ENCODE results near the gene ZNF583.

DNA sequence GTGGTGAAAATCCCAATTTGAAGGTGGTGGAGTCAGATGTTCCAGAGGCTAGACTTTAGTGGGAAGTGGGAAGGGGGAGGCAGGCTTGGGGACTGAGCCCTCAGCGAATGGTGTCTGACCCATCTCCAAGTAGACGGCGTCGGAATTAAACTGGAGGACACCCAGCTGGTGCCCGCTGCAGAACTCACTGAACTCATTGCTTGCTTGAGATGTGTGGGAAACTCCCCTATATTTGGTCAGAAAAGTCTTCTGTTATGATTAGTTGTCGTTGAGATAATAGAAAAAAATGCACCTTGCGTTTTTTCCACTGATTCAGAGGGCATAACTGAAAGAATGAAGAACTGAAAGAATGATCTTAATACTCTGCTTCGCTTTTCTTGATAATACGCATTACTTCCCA is 871 bp upstream of the ZNF583 start:
- TF ChIP-seq, protein P1, sequence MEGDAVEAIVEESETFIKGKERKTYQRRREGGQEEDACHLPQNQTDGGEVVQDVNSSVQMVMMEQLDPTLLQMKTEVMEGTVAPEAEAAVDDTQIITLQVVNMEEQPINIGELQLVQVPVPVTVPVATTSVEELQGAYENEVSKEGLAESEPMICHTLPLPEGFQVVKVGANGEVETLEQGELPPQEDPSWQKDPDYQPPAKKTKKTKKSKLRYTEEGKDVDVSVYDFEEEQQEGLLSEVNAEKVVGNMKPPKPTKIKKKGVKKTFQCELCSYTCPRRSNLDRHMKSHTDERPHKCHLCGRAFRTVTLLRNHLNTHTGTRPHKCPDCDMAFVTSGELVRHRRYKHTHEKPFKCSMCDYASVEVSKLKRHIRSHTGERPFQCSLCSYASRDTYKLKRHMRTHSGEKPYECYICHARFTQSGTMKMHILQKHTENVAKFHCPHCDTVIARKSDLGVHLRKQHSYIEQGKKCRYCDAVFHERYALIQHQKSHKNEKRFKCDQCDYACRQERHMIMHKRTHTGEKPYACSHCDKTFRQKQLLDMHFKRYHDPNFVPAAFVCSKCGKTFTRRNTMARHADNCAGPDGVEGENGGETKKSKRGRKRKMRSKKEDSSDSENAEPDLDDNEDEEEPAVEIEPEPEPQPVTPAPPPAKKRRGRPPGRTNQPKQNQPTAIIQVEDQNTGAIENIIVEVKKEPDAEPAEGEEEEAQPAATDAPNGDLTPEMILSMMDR (conservative IDR thresholded peaks at IDR 0.05; ENCODE audit: low read depth, low read length): no peak
- no peak for TF ChIP-seq EZH2 (IDR thresholded peaks at IDR 0.05; ENCODE audit: borderline replicate concordance, low read depth, low read length, poor library complexity, severe bottlenecking)
